ENCODE data around the gene HBEGF. TPM values are rescaled to one million over a fixed set of nuclear protein-coding genes. Genes with fewer than 3 reads are reported as not detected.

Gene HBEGF
- polyA plus RNA-seq, 2 of the 4 experiments (the other 2 are of a cell fraction), result 3.4 to 5.0 TPM

GRCh38 chr5:140358738-140359310 is 12.4 kb upstream of the HBEGF start:
- no peak overlapping the region for H3K4me3 ChIP-seq
- no peak overlapping the region for H3K27ac ChIP-seq
- FAIRE-seq (no peak), ATAC-seq (peak in 1 of 2 experiments; percentile 40; a peak in 3 of 6 replicates), DNase-seq (ENCODE audit: low read depth in 1 of 2, low spot score in 1 of 2) (peak; percentile 51 to 72)
- WGBS (ENCODE audit: missing lambda C conversion rate), result 88% methylated on average over 4 of the region's 4 CpGs
- POLR2A ChIA-PET, result interaction anchor here (0.9 to 1.0 kb wide), 2 partner anchors 12 to 114 kb away, joined by 3 to 4 read pairs; partner anchors contain the start of gene HBEGF
- no peaks in the 10 kb centered on the region for H3K9me3 ChIP-seq
- H3K4me1 ChIP-seq, result peaks cover 5% of the 10 kb centered on the region; the same call in 1 of the 3 replicates
- no peak overlapping the region for H3K4me2 ChIP-seq
- TF ChIP-seq CTCF (IDR thresholded peaks at IDR 0.05) (0 out of 3 replicates have a peak, but pooled peaks have one; percentile 13), CEBPB (IDR thresholded peaks at IDR 0.05) (no peak)
- CTCF ChIA-PET, result interaction anchor here (0.6 to 36.9 kb wide), 26 partner anchors 8 to 496 kb away, joined by 3 to 1613 read pairs (median 4); partner anchors contain the start of genes EIF4EBP3, HBEGF and TMCO6

- Histone ChIP-seq H3K4me1 (peaks cover 5% of the 10 kb centered on the region; the same call in 1 of the 3 replicates), H3K9me3 (no peaks in the 10 kb centered on the region), H3K27ac (peak overlapping the region; percentile 47 to 66; a peak in 5 of 6 replicates), H3K4me3 (no peak overlapping the region), H3K4me2 (peak overlapping the region; percentile 71)
- FAIRE-seq (no peak), DNase-seq (ENCODE audit: low read depth in 1 of 2, low spot score in 1 of 2) (peak; percentile 89 to 93), ATAC-seq (peak; percentile 83 to 96)
- TF ChIP-seq KDM5A (IDR thresholded peaks at IDR 0.05), result no peak
- no peak for TF ChIP-seq FOSL2 (IDR thresholded peaks at IDR 0.05)
- TF ChIP-seq FOSL2 (CRISPR knock-in tag; IDR thresholded peaks at IDR 0.05), result 0 out of 2 replicates have a peak, but pooled peaks have one; percentile 28
- TF ChIP-seq RAD21 (conservative IDR thresholded peaks at IDR 0.05 in 1 of 2, IDR thresholded peaks at IDR 0.05 in 1 of 2), result peak; percentile 81 to 82
- peak; percentile 86 for TF ChIP-seq SMC3 (IDR thresholded peaks at IDR 0.05)
- no peak for TF ChIP-seq NR3C1 (IDR thresholded peaks at IDR 0.05)
- peak; percentile 89 for TF ChIP-seq CTCF (IDR thresholded peaks at IDR 0.05)
- TF ChIP-seq, protein P1, sequence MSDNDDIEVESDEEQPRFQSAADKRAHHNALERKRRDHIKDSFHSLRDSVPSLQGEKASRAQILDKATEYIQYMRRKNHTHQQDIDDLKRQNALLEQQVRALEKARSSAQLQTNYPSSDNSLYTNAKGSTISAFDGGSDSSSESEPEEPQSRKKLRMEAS (IDR thresholded peaks at IDR 0.05), result peak; percentile 24; the same call in 1 of the 2 replicates
- ChIA-PET POLR2A (no interaction called here), CTCF (interaction anchor here (1.0 to 36.9 kb wide), 8 partner anchors 8 to 362 kb away, joined by 3 to 1613 read pairs (median 10); partner anchors contain the start of genes HBEGF and TMCO6)
- 3% methylated on average over 18 of the region's 18 CpGs for WGBS (ENCODE audit: missing lambda C conversion rate)
Measured at GRCh38 chr5:140357726-140358093, 11.3 kb upstream of the HBEGF start.

GRCh38 chr5:140356853-140357725 is 10.7 kb upstream of the HBEGF start:
- WGBS (ENCODE audit: missing lambda C conversion rate), result 55% methylated on average over 10 of the region's 10 CpGs
- ATAC-seq (no peak; a peak in 2 of 6 replicates), DNase-seq (ENCODE audit: low read depth in 1 of 2, low spot score in 1 of 2) (no peak), FAIRE-seq (no peak)
- ChIA-PET CTCF (interaction anchor here (3.0 to 36.9 kb wide), 2 partner anchors 11 to 113 kb away, joined by 27 to 1613 read pairs; partner anchors contain the start of gene HBEGF), POLR2A (no interaction called here)
- Histone ChIP-seq H3K9me3 (no peaks in the 10 kb centered on the region), H3K4me1 (peaks cover 5% of the 10 kb centered on the region; the same call in 1 of the 3 replicates), H3K27ac (peak overlapping the region; percentile 31 to 59; a peak in 2 of 6 replicates), H3K4me2 (peak overlapping the region; percentile 71), H3K4me3 (no peak overlapping the region)
- TF ChIP-seq NR3C1 (IDR thresholded peaks at IDR 0.05) (no peak), BCL3 (IDR thresholded peaks at IDR 0.05) (no peak), CTCF (IDR thresholded peaks at IDR 0.05) (no peak), RFX5 (IDR thresholded peaks at IDR 0.05) (no peak), KDM1A (IDR thresholded peaks at IDR 0.05; ENCODE audit: low read depth) (no peak), GATA3 (IDR thresholded peaks at IDR 0.05; ENCODE audit: borderline replicate concordance) (no peak), HOXB5 (CRISPR knock-in tag; IDR thresholded peaks at IDR 0.05) (no peak), CHD4 (IDR thresholded peaks at IDR 0.05; ENCODE audit: borderline replicate concordance) (no peak), HOXB13 (CRISPR knock-in tag; IDR thresholded peaks at IDR 0.05; ENCODE audit: low read depth) (no peak), CBX2 (IDR thresholded peaks at IDR 0.05; ENCODE audit: borderline replicate concordance, low read depth) (no peak), EHMT2 (IDR thresholded peaks at IDR 0.05; ENCODE audit: low read depth) (no peak), ZNF302 (CRISPR knock-in tag; IDR thresholded peaks at IDR 0.05) (no peak)
- TF ChIP-seq, protein P2, sequence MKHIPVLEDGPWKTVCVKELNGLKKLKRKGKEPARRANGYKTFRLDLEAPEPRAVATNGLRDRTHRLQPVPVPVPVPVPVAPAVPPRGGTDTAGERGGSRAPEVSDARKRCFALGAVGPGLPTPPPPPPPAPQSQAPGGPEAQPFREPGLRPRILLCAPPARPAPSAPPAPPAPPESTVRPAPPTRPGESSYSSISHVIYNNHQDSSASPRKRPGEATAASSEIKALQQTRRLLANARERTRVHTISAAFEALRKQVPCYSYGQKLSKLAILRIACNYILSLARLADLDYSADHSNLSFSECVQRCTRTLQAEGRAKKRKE (CRISPR knock-in tag; IDR thresholded peaks at IDR 0.05; ENCODE audit: low read depth), result no peak

Data from A549 (cell line).